Activated CD8-positive, alpha-beta memory T cell treated with anti-CD3 and anti-CD28 coated beads, Interleukin-2, amount 50 U/mL, for 24 hours (primary cell): ENCODE measurements around the gene SLC6A19.
A peak's percentile ranks its signal among the peaks of the same experiment; 100 is the strongest.

Experiments used
- DNase-seq: peaks from one replicate; pipeline ENCODE4 v3.0.0-alpha.2; 2020; ENCODE audit errors: extremely low read depth

The SLC6A19 gene

DNA sequence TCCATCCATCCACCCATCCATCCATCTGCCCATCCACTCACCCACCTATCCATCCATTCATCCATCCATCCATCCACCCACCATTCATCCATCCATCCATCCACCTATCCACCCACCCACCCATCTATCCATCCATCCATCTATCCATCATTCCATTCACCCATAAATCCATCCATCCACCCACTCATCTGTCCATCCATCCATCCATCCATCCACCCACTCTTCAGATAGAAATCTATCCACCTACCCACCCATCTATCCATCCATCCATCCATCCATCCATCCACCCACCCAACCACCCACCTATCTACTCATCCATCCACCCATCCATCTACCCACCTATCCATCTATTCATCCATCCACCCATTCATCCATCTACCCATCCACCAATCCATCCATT lies 35.0 kb upstream of the SLC6A19 start:
- no peak for DNase-seq

DNA sequence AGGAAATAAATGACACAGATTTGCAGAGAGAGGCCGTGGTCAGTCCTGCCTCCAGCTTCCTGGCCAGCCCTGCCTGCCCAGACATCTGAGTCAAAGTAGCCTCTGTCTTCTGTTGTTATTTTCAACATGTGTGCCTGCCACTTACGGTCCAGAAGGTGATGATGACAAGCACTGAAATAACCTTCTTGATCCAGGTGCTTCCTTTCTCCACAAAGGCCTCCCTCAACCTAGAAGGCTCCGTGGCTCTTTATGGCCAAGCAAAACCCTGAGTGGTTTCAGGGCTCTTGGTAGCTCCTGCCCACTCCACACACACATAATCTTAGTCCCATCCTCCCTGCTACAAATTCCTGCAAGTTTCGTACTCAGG lies 34.1 kb upstream of the SLC6A19 start:
- DNase-seq, result no peak

DNA sequence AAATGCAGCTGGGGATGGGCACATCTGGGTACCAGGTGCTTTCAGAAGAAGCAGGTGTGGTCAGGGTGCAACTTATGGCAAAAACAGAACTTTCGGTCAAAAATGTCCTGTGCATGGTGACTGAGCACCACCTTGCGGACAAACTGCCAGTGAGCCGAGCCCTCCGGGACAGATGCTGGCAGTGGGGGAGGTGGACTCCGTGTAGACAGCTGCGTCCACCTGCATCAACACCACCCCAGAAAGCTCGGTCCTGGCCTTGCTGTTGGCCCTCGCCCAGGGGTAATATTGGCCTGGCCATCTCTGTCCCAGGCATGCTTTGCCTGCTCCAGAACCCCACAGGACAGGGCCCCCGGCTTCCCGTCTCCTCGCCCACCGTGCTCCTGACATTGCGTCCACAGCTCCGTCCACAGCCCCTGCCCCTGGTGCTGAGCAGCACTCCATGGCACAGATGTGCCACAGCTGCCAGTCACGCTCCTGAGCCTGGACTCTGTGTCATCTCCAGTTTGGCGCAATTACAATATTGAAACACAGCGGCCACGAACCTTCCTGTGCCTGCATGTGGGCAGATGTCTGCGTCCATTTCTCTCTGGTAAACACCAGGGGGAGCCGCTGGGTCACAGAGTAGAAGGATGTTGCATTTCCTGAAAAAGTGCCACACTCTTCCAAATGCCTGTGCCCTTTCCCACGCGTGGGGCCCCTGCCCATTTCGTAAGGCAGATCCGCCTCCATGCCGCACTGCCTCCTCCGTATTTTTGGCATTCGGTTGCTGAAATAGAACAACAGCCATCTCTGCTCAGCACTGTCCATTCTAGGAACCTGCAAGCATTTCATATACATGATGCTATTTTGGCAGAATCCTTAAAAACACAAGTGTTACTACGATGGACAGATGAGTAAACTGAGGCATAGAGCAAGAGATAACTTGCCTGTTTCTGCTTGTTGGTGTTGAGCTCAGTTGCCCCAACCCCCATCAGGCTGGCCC lies 33.4 kb upstream of the SLC6A19 start:
- DNase-seq, result peak; percentile 4

DNA sequence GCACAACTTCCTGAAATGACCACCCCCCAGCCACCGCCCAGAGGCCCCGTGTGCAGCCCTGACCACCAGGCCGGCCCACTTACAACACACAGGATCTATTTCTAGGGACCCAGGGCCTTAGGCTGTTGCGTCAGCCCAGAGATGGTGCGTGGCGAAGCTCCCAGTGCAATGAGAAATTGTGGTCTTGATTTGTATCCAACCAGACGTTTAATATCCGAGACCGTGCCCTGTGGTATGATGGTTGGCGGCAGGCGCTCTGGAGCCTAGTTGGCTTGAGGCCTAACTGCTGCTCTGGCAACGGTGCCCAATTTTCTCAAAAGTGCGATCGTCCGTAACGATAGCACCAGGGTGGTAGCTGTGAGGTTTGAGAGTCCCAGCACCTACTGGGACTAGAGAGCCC lies 32.6 kb upstream of the SLC6A19 start:
- DNase-seq, result no peak

DNA sequence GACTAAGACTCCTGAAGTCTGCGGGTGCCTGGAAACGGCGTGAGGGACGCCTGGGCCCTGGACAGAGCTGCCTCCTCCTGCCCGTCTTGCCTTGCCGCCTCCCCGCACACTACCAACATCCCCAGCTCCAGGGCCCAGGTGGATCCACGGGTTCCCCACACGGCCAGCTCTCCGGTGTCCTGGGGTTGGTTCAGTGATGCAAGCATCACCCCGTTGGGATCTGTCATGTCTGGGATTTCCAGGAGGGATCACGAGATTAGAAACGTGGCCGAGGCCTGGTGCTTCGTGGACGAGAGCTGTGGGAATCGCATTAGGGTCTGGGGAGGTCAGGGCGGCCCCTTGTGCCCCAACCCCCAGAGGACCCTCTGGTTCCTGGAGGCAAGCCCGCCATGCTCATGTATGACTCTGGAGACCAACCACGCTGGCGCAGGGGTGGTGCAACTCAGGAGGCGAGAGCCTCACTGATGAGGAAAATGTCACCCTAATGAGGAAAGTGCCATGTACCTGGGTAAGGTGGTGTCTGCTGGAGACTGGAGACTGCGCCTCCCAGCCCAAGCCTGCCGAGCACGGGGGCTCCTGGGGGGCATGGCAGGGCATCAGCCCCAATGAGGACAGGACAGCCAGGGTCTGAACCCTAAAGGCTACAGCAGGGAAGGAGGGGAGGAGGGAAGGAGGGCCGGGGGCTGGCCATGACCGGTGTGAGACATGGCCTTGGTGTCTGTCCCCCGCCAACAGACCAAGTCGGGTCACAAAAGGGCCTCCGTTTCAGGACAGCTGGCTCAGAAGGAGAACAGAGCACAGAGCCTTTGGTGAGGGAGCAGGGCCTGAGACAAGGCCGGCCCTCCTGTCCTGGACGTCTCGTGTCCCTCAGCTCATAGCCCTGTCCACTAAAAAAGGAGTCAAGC lies 31.9 kb upstream of the SLC6A19 start:
- DNase-seq, result no peak

DNA sequence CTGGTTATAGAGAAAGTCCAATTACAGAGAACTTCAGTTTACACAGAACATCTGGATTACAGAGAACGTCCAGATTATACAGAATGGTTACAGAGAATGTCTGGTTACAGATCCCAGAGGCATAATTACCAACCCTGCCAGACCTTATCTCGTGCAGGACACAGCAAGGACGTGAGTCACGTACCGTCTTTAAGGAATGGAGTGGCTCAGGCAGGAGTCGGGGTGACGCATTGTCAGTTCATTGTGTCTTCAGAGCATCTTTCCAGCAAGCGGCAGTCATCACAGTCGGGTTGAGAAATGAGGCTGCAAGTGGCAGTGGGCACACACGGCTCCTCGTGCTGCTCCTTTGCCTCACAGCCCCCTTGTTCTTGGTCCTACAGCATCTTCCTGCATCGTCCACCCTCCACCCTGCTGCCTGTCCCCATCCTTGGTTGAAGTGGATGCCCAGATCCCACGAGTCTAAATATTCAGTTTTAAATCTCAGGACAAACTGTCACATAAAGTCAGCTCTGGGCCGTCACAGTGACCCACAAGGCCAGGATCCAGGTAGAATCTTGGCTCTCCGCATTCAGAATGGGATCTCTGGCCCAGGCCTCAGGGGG lies 30.0 kb upstream of the SLC6A19 start:
- DNase-seq, result no peak

DNA sequence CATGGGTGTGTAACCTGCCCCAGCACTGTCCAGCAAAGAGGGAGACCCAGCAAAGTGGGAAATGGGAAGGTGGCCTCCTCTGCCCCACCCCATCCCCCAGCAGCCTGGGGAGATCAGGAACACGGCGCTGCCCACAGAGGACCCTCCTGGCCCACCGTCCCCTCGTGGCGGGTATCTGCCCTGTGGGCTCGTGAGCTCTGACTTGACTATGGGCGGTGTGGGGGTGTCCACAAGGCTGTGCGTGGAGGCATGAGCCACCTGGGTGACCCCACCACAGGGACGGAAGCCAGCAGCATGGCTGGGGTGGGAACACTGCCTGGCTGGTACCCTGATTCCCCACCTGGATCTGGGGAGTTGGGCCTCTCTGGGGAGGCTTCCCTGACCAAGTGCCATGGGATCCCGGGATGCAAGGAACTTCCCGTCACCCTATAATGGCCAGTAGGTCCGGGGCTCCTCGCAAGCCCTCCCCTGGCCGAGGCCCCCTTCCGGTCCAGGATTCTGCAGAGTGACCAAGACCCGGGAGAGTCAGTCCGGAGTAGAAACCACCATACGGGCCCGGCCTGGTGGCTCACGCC lies 29.3 kb upstream of the SLC6A19 start:
- DNase-seq, result no peak

DNA sequence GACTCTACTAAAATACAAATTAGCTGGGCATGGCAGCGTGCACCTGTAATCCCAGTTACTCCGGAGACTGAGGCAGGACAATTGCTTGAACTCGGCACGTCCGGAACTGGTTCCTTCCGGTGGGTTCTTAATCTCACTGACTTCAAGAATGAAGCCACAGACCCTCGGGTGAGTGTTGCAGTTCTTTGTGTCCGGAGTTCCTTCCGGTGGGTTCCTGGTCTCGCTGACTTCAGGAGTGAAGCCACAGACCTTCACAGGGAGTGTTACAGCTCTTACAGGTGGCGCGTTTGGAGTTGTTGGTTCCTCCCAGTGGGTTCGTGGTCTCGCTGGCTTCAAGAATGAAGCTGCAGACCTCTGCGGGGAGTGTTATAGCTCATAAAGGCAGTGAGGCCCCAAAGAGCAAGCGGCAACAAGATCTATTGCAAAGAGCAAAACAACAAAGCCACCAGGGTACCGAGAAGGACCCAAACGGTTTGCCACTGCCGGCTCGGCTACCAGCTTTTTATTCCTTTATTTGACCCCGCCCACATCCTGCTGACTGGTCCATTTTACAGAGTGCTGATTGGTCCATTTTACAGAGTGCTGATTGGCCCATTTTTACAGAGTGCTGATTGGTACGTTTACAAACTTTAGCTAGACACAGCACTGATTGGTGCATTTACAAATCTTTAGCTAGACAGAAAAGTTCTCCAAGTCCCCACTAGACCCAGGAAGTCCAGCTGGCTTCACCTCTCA lies 28.6 kb upstream of the SLC6A19 start:
- peak; percentile 4 for DNase-seq

DNA sequence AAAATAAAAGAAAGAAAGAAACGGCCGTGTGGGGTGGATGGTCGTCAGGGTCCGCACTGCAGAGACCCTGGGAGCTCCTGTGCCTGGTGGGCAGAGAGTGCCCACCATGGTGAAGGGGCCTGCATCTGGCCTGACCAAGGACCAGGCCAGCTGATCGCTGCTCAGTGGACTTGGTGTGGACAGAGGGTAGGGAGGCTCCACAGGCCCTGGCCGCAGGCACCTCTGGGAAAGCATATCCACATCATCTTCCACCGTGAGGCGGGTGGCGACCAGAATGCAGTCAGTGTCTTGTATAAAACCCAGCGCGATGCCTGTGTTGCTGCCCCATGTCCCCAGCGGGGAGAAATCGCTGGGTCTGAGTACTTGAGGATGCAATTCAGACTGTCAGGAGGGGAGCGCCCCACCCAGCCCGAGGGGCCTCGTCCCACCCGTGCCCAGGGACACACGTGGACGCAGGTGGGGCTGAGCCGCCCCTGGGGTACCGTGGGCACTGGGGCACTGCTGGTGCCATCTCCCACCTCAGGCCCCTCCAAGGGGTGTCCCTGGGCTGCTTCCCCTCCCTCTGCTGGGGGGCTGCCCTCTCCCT lies 27.8 kb upstream of the SLC6A19 start:
- no peak for DNase-seq

DNA sequence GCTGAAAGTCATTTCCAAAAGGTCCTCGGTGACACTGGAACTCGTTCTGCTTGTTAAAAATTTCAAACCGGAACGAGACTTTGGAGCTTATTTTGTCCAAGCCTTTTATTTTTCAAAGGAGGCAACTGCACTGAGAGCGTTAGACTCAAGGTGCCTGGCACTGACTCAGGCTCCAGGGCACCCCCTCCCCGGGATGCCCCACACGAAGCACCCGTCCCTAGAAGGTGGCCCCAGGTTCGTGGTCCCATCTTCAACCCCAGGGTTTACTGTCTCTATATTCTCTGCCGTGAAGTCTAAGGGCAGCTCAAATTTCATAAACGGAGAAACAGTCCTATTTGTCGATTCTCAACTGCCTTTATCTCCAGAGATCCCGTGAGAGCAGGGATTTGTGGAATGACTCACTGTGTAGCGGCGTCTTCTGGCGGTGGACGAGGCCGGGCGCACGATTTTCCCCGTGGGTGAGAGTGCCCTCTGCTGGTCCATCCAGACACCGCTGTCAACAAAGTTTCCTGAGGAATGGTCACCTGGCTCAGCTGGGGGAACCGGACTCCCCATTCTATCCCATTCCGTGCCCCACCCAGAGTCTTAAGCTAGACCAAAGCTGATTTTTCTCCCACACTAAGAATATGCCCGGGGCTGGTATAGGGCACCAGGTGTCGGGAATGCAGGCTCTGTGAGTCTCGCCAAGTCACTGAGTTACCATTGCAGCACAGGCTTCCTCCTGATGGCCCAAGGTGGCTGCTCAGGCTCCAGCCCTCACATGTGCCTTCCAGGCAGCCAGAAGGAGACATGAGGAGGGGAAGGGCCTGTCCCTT lies 27.1 kb upstream of the SLC6A19 start:
- no peak for DNase-seq

DNA sequence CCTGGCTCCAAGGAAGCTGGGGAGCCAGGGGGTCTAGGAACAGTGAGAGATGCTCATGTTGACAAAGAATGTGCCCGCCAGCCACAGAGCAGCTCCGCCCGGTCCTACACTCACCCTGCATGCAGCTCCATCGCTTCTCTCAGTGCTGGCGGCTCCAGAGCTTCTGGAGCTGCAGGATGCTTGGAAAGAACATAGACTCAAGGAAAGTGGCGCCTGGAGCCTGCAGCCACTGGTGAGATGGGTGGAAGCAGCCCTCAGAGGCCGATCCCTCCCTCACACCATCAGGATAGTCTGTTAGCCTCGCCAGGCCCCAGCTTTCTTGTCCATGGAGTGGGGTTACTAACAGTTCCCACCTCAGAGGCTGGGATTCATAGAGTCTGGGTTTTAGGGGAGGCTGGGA lies 26.4 kb upstream of the SLC6A19 start:
- DNase-seq, result no peak

DNA sequence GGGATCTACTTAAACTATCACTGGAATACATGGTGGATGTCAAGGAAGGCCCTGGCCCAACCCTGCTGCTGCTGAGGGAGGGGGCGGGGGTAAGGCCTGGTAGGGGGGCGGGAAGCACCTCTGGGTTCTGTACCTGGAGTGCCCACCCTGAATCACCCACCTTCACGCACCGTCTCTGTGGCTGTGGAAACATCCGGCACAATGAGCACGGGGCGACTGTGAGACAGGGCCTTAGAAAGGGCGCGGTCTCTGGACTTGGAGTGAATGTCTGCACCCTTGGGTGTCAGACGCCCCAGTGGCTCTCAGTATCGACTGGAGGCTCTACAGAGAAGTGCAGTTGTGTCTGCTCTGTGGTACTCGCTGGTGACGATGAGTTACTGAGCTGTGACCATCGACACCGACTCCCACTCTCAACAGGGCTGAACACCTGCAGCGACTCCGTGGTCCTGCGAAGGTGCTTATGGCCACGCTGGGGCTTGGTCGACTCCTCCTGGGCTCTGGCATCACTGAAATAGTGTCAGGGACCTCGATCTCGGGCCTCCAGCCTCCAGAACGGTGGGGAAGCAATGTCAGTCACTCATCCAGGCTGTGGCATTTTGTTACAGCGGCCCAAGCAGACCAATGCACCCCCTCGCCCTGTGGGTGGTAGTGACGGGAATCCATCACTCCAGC lies 25.5 kb upstream of the SLC6A19 start:
- DNase-seq, result no peak

DNA sequence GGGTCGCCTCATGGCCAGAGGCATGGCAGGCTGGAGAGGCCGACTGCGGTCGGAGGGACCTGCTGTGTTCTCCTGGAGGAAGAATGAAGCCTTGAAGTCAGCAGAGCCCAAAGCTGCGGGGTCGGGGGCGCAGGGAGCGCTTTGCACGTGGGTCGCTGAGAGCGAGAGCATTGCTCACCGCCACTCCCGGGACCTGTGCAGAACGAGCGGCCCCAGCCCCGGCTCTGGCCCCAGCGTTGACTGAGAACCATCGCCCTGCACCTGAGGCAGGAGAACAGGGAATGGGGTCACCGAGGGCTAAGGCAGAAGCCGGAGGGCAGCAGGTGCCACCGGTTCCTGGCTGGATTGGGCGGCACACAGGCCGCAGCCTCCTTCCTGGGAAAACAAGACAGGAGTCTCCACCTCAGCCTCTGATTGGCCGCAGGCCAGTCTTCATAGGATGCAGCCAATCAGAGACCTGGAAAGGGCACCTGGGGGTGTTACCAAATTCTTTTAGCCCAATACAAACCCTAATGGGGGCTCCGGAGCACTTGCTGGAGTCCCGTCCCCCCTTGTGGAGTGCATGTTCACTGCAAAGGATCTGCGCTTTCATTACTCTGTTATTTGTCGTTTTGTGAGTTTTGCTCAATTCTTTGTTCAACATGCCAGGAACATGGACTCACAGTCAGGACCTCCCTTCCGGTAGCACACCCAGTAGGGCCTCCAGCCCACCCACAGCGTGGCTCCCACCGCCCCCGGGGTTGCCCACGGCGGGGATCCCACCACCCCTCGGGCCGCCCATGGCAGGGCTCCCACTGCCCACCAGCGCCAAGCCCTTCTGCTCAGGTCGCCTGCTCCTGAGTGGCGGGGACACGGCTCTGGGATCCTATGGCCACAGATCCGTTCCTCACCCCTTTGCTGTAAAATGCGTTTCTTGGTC lies 24.7 kb upstream of the SLC6A19 start:
- no peak for DNase-seq

DNA sequence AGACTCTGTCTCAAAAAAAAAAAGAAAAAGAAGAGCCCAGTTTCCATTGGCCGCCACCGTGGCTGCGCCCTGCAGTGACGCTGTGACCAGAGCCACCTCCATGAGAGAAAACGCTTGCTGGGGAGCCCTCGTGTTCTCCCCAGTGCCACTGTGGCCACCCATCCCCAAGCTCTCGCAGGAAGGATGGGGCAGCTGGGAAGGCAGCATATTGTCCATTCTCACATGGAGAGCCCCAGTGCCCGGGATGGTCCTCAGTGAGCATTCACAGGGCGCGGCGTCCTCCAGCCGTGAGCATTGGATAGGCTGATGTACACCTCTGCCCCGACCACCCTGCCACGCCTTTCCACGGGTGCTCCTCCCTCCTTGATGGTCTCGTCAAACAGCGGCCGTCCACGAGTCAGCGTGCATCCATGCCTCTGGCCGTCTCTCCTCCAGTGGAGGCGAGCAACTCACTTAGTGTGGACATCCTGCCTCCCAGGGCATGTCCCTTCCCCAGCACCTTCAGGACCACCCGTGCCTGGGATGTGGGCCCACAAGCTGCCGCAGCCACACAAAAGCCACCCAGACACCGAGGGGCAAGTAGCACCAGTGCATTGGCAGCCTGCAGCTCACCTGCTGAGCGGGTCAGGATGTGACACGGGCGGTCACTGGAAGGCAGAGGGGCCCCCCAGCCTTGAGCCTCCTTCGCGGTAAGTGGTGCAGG lies 23.4 kb upstream of the SLC6A19 start:
- no peak for DNase-seq

DNA sequence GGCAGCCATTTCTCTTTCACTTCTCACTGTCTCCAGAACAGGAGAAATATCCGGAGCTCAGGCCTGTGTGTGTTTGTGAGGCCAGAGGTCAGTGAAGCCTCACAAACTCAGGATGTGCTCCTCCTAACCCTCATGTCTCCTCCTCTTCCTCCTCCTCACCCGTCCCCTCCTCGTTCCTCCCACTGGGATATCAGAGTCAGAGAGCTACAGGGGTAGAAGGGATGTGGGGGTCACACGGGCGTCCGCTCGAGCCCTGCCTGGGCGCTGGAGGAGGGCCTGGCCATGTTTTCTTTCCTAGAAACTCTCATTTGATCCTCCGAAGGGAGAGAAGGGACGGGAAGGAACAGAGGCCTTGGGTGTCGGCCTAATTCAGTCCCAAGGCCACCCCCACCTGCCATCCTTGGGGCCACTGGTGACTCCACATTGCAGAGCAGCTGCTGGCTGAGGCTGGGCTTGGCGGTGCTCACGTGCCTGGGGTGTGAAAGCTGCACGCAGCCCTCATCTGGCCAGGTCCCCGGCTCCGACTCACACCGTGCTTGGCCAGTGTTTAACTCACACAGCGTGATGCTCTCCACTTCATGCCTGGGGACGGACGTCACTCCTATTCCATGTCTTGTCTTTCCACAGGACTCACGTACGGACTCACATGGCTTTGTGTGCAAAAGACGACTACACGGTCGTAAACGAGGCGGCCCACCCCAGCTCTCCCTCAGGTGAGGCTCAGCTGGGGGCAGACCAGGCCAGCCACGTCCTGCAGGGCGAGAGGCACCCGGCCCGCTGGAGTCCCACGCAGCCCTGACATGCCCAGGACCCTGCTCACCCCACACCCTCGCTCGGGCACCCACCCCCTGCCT lies 22.6 kb upstream of the SLC6A19 start:
- DNase-seq, result no peak

DNA sequence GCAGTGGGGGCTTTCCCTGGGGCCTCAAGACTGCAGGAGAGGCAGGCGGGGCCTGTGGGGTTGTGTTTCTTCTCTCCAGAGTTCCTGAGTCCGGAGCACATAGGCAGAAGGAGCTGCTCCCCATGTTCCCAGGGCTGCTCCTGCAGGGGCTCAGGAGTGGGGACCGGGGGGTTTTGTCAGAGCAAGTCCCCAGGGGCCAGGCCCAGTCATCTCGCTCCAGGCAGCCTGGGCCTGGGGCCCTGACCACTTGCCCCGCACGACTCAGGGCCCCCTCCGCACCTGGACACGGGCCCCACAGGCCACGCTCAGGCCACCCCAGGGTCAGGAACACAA lies 22.0 kb upstream of the SLC6A19 start:
- no peak for DNase-seq

DNA sequence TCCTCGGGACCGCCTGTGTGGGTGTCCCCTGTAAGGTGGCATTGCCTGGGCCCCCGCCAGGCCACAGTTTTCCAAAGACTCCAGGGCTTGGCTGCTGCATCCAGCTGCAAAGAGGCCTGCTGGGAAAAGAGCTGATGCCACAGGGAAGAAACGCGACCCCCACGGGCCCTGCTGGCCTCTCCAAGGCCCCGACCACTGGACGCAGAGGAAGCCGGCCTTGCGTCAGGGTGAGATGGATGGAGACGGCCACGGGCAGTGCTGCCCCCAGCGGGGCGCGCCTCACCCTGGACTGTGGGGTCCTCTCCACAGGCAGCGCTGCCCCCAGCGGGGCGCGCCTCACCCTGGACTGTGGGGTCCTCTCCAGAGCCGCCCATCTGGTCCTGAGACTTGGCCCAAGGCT lies 21.3 kb upstream of the SLC6A19 start:
- no peak for DNase-seq
